GM21381 (cell line): ENCODE data around the gene SPATA33.

Experiments used
- ATAC-seq: cut with Tn5 transposase; IDR thresholded peaks from one replicate; pipeline ENCODE4 v1.9.1; 2021; ENCODE audit warnings: mild to moderate bottlenecking, moderate library complexity; ENCODE audit not compliant: unreplicated experiment

SPATA33 gene

DNA sequence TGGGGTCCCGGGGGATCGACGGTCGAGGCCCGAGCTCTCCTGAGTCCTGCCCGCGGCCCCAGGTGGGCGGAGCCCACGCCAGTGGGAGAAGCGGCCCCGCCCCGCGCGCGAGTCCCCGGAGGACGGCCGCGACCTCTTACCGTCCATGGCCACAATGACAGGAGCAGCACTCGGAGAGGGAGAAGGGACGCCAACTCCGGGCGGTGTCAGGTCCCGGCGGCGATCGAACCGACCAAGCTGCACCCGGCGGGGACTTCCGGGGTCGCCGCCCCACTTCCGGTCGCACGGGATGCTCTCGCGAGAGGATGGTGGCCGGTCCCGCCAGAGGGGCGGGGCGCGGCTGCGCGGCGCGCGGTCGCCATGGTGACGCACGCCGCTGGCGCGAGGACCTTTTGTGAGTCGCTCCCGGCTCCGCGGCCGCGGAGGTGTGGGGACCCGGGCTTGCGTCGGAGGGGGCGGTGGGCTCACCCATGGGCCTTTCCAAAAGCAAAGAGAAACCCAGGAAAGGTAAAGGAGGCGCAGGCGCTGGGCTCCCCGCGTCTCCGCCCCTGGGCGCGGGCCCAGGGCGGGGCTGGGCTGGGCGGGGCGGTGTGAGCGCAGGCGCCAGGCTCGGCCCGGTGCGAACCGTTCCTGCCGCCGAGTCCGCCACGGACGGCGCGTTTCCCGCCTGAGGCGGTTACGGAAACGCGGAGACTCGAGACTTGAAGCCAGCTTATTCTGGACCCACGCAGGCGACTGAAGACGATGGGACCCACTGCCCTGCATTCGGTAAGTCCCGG is at the start of gene SPATA33, which contains the start of gene CHMP1A:
Gene SPATA33 (plus strand): TSS at position 395 of the 779 bp plus-strand sequence. CDS start 76 bp downstream, at position 471.
Gene CHMP1A (minus strand): TSS at position 267 of the 779 bp plus-strand sequence. CDS start 120 bp downstream, at position 147.
- peak; percentile 90 for ATAC-seq

GRCh38 chr16:89607937-89608740 is 49.5 kb upstream of the SPATA33 start:
- no peak for ATAC-seq

DNA sequence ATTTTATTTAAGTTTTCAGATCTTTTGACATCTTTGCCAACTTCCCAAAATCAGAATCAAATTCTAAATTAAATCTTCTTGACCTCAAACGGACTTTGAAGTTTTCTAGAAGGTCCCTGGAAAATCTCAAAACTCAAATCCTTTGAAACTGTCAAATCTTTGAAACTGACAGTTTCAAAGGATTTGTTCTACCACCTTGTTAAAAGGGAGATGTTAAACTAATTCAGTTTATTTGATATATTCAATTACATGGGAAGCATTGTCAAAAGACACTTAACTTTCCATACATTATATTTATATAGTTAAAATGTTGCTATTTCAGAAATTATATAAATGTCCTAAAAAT is 47.6 kb upstream of the SPATA33 start:
- ATAC-seq: no peak

DNA sequence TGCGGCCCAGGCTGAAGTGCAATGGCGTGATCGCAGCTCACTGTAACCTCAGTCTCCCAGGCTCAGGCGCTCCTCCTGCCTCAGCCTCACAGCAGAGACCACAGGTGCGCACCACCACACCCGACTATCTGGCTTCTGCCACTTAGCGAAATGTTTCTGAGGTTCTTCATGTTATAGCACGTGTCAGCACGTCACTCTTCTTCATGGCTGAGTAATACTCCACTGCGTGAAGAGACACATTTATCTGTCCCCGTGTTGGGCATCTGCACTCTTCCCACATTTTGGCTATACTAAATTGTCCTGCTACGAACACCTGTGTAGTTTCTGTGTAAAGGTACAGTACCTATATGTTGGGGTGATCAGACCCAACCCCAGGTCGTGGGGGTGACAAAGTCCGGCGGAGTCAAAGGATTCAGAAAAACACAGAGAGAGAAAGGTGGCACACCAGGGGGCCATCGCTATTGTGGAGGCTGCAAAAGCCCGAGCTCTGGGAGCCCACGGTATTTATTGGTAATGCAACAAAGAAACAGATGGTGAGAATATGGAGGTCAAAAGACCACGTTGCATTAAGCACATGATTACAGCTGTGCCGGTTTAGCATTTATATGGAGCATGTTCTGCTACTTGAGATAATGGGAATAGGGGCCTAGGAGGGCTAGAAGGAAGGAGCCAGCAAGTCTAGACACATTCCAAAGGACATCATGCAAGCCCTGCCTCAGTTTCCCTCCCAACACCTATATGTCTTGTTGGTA is 45.0 kb upstream of the SPATA33 start:
- ATAC-seq: no peak

- ATAC-seq: no peak
Measured at GRCh38 chr16:89613231-89613953, 44.2 kb upstream of the SPATA33 start, which contains the start of gene DPEP1. Gene DPEP1, plus strand, starts transcription at chr16:89613642. Its CDS starts 16,769 bp downstream, at chr16:89630411.

- ATAC-seq: no peak
Measured at GRCh38 chr16:89613954-89614459, 43.6 kb upstream of the SPATA33 start.

GRCh38 chr16:89615176-89615575 is 42.5 kb upstream of the SPATA33 start:
- no peak for ATAC-seq

DNA sequence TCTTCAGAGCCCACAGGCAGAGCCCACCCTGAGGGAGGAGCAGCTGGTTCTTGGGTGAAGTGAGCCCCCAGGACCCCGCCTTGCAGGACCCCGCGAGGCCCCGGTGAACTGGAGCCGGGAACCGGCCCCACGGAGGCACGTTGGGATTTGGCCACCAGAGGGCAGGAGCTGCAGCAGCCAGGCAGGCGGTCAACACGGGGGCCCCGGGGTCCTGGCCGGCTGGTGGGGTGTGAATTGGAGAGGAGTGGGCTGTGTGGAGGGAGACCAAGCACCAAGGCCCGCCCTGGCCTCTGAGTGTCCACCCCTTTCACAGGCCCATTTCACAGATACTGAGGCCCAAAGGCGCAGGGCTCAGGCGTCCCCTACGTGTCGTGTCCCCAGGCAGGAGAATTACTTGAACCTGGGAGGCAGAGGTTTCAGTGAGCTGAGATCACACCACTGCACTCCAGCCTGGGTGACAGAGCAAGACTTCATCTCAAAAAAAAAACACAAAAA is 42.0 kb upstream of the SPATA33 start:
- no peak for ATAC-seq

DNA sequence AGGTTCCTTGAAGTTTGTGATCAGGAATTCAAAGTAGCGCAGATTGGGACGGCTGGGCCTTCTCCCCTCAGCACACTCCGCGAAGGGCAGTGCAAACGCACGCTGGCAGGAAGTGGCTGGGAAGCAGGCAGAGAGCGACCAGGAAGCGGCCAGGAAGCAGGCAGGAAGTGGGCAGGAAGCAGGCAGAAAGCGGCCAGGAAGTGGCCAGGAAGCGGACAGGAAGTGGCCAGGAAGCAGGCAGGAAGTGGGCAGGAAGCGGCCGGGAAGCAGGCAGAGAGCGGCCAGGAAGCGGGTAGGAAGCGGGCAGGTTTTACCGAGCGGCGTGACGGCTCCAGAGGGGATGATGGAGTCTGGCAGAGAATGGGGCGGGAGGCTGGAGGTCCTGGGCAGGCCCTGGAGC is 41.0 kb upstream of the SPATA33 start:
- ATAC-seq: no peak

DNA sequence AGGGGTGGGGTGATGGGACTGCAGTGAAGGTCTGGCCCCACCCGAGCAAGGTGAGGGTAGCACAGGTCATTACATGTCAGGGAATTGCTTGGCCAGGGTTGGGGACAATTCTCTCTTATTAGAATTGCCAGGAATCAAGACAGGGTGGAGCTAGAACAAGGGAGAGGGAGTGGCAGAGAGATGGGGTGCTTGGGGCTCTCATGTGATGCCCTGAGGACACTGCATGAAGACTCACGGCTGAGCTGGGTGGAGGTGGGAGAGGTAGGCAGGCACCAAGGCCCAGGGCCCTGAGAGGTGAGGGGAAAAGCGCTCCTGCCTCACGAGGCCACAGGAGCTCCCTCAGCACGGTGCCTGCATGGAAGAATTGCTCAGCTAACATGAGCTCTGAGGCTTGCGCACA is 40.6 kb upstream of the SPATA33 start:
- no peak for ATAC-seq

DNA sequence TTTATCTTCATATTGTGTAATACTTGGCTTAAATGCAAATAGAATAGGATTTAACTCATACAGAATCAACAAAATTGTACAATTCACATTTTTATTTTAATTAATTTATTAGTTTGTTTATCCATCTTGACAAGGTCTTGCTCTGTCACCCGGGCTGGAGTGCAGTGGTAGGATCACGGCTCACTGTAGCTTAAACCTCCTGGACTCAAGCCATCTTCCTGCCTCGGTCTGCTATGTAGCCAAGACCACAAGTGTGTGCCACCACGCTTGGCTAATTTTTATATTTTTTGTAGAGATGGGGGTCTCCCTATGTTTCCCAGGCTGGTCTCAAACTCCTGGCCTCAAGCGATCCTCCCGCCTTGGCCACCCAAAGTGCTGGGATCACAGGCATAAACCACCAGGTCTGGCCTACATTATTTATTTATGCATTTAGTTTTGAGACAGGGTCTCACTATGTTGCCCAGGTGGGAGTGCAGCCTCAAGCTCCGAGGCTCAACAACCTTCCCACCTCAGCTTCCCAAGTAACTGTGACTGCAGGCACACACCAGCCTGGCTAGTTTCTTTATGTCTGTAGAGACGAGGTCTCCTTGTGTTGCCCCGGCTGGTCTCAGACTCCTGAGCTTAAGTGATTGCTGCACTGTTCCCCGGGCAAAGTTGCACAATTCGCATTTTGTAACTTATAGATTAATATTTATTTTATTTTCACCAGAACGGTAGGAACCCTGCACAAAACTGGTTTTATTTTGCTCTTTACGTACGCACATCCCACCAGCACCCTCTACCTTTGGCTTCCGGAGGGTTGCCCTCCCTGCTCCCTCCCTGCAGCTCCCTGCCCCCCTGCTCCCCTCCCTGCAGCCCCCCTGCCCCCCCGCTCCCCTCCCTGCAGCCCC is 39.3 kb upstream of the SPATA33 start:
- ATAC-seq: no peak

- ATAC-seq: no peak
Measured at GRCh38 chr16:89619840-89620239, 37.8 kb upstream of the SPATA33 start.

GRCh38 chr16:89620406-89620841 is 37.2 kb upstream of the SPATA33 start:
- ATAC-seq: no peak

GRCh38 chr16:89621136-89621697 is 36.4 kb upstream of the SPATA33 start:
- ATAC-seq: no peak

GRCh38 chr16:89621698-89622409 is 35.8 kb upstream of the SPATA33 start:
- ATAC-seq: no peak

DNA sequence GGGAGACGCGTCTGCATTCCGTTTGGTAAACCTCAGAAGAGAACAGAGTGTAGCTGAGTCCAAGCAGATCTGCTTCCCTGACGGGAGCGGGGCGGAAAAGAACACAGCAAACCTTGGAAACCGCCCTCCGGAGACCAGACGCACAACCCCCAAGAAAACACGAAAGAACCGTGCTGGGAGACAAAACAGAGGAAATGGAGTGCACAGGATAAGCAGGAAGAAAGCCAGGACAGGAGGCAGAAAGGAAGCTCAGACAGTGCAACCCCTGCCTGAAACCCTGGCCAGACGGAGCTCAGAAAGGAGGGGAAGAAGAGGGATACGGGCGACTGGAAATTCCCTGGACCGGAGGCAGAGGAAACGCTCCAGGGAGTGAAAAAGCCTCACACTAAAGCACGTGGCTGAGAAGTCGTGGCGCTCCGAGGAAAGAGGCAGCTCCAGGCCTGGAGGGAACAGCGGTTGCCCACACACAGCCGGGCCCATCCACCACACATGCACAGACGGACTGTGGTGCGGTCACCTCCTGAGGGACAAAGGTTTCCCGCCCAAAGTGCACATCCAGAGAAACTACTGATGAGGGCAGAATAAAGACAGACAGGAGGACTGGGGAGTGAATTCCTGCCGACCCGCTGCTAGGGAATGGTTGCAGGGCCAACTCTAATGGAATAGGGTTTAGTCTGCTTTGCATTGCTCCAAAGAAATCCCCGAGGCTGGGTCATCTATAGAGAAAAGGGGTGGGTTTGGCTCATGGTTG is 34.0 kb upstream of the SPATA33 start:
- ATAC-seq: no peak
